Neural progenitor cell (in vitro differentiated cells): ENCODE data around the gene PPP3R1.

ENCODE experiments used
- CTCF ChIP-seq: fragments of 200-600 bp; sonication (generic); IDR thresholded peaks from 2 replicates; pipeline ENCODE4 v1.5.1; 2017; ENCODE audit warnings: antibody characterized with exemption, mild to moderate bottlenecking
- EZH2 ChIP-seq: fragments of 200-600 bp; sonication (generic); IDR thresholded peaks from 2 replicates; pipeline ENCODE4 v1.6.1; 2017; ENCODE audit warnings: antibody characterized with exemption, mild to moderate bottlenecking, moderate library complexity
- EZH2phosphoT487 ChIP-seq: fragments of 200-600 bp; sonication (generic); IDR thresholded peaks from 2 replicates; pipeline ENCODE4 v1.6.1; 2017; ENCODE audit warnings: antibody characterized with exemption

- TF ChIP-seq CTCF (no peak), EZH2 (no peak), EZH2phosphoT487 (no peak)
These were observed 94.2 kb downstream of the PPP3R1 start for GRCh38 chr2:68158134-68158447.
